NOMO-1 treated with dmso at 0.1 percent for 144 hours (cell line): ENCODE measurements around the gene AKAP9.
A peak's percentile ranks its signal among the peaks of the same experiment; 100 is the strongest.
"Not testable (repeated sequence)": the region's sequence is repeated elsewhere in the genome, so short reads cannot be mapped to it uniquely, and the experiment has no call there.

Experiments used
- DNase-seq: peaks from one replicate; lab custom pipeline; 2025; ENCODE audit not compliant: unreplicated experiment; lab: John Stamatoyannopoulos, UW

AKAP9 gene

DNA sequence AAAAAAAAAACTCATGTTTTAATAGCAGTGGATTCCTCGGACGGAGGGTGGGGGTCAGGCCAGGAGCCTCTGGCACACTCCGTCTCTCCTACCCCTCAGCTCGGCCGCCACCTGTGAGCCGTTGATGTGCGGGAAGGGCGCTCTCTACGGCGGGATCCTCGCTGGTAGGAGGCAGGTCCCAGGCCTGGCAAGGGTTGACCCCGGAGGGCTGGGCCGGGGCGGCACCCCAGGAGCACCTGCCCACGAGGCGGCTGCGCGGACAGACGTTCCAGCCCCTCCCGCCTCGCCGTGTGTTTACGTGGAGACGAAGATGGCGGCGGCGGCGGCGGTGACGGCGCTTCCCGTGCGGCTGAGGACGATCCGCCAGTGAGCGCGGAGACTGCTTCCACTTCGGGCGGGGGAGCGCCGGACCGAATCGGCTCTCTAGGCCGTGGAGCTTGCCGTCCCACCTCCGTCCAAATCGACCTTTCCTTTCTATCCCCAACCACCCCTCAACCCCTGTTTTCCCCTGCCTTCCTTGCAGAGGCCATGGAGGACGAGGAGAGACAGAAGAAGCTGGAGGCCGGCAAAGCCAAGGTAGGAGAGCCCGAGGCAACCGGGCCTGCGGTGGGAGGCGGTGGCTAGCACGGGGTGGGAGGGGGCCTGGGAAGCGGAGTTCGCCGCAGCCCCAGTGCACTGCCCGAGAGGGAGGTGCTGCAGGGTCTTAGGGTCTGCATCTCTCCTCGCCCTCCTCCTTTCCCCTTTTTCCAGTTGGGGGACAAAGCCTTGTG is at the start of gene AKAP9:
Gene AKAP9, plus strand, starts transcription at position 291 of the 770 bp plus-strand sequence. Its CDS starts 238 bp downstream, at position 529.
- peak; percentile 96 for DNase-seq

DNA sequence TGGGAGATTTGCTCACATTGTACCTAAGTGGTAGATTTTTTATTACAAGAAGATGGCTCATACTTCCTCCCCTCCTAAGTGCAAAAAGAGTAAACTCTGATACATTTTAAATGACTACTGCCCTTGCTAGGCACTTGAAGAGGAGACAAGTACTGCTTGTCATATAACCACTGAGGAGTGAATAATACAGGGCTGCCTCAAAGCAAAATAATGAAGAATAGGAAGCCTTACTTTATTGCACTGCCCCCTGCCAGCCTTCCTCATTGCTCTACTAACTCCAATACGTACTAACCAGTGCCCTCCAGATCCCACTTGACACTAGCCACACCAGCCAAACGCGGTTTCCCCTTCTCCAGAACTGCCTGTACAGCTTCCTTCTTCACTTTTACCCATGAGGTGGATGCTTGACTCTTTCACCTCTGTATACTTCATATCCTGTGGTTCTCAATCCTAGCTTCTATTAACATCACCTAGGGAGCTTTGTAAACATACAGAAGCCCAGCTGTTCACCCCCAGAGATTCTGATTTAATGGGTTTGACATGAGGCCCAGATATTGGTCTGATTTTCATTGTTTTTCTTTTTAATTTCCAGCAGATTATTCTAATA is 48.5 kb upstream of the AKAP9 start:
- no peak for DNase-seq

DNA sequence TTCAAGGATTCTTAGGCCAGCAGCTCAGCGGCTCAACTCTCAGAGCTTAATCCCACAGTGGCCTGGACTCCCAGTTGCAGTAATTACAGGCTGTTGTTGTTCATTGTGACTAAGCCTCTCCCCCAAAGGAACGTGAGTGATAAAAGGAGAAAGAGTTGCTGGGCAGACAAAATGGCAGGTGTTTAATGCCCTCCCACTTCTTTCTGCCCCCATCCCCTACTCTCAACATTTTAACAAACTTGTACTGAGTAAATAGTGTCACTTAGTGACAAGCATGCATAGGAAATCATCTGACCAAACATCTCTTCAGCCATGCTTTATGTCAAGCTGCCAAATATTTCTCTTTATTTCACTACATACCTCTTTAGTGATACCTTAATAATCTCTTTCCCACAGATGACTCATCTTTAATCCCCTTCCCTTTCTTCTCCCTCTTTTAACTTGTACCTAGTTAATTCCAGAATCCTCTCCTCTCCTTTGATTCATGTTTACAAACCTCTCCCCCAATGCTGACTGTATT is 47.8 kb upstream of the AKAP9 start:
- DNase-seq = no peak

DNA sequence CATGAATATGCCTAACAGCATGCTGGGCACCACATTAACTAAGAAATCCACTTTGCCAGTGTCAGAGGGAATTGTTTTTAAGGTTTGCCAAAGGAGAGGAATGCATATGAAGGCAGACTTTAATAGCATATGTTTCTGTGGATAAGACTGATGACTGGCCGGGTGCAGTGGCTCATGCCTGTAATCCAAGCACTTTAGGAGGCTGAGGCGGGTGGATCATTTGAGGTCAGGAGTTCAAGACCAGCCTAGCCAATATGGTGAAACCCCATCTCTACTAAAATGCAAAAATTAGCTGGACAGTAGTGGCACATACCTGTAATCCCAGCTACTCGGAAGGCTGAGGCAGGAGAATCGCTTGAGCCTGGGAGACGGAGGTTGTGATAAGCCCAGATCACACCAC is 47.0 kb upstream of the AKAP9 start:
- DNase-seq = not testable (repeated sequence)

DNA sequence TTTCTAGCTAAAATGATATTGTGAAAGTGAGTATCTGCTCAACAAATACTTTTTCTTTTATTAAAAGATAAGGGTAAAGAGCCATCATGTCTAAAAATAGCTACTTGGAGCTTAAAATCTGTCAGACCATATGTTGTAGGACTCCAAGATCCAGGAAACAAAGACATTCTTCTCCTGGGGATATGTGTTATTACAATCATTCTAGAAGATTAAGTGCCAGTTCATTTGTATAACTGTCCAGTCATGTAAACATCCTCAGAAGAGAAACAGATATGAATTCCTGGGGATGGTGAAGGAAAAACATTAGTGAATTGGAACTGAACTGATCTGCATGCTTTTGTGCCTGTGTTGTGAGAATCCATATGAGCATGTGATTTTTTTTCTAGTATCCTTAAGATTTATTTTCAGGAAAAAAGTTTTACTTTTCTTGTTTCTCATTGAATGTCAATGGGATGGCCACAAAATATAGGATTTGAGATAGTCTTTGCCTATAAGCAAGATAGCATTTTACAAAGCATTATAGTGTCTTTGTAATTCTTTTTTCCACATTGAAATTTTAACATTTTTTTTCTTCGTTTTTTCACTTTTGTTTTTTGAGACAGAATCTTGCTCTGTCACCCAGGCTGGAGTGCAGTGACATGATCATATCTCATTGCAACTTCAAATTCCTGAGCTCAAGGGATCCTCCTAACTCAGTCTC is 45.7 kb upstream of the AKAP9 start:
- no peak for DNase-seq

DNA sequence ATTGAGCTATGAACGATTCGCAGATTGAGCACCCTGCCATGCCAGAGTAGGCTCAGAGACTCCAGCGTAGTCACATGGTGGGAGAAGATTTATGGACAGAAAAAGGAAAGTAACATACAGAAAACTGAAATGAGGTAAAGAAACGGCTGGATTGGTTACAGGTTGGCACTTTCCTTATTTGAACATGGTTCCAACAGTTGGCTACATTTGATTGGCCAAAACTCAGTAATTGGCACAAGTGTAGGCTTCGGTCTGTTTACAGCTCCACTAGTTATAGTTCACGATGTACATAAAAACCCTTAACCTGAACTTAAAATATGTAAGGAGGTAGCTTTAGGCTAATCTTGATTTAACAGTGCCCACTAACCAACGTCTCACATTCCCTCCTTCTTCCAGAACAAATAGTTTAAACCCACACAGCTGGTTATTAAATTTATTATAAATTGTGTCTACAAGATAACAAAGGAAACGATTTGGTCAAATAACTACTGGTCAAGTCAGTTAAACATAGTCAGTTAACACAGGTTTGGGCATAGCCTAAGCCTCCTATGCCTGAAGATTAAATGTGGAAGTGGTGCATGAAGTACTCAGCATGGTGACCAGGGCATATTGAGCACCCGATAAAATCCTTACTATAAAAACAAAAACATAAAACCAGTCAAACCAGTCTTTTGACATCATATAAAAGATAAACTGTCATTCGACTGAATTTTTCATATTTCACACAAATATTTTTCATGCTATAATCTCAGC is 42.2 kb upstream of the AKAP9 start:
- no peak for DNase-seq

DNA sequence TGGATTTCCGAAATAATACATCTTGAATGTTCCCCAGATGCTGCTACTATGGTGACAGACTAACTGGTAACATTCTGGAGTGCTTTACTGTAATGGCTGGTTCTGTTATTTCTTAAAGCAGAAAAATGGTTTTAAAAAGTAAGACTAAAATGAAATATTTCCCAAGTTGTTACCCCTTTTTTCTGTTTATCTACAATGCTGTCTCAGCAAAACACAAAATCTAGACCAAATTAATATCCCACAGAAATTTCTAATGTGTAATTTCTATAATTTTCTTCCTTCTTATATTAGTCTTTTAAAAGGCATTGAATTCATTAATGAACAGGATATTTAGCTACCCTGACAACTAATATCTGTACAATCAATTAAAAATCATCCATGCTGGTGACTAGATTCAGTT is 41.1 kb upstream of the AKAP9 start:
- DNase-seq = no peak

DNA sequence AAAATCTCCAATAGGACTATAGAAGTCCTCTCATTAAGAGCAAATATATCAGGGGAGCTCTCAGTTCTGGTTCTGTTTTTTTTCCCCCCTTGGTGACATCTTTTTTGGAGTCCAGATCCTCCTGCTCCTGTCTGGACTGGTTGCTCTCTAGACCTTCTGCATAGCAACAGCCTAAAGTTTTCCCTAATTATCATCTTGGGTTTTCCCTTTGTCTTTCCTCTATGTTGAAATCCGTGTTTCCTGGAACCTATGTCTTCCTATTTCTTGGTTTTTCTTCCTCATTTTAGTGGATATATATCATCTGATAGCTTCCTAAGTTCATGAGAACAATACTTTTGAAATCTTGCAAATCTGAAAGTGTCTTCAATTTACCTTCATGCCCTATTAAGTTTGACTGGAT is 30.5 kb upstream of the AKAP9 start:
- no peak for DNase-seq

DNA sequence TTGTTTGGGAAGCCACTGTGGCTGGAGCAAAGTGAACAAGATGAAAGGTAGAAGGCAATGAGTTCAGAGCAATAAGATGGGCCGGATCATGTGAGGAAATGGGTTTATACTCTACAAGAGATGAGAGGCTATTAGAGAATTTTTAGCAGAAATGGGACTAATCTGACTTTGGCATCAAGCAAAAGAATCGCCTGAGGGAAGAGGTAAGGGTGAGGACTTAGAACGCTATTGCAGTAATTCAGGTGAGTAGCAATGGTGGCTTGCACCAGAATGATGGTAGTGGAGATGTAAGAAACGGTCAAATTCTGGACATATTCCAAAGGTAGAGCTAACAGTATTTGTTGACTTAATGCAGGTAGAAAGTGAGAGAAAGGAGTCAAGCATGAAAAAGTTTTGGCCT is 29.5 kb upstream of the AKAP9 start:
- no peak for DNase-seq

DNA sequence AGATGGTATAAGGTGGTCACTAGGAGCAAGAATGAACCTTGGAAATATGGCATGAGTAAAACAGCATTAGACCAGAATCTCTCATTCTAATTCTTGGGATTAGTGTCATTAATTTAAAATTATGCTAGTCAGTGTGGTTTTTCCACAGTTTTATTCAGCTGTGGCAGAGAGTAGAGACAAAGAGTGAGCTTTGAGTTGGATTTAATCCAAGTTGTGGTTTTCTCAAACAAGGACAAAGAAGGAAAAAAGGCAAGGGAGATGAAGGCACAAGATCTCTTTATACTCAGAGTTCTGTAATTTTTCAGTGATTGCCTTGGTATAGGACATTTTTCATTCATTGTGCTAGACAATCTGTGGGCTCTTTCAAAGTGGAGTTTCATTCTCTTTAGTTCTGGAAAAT is 28.2 kb upstream of the AKAP9 start:
- no peak for DNase-seq

DNA sequence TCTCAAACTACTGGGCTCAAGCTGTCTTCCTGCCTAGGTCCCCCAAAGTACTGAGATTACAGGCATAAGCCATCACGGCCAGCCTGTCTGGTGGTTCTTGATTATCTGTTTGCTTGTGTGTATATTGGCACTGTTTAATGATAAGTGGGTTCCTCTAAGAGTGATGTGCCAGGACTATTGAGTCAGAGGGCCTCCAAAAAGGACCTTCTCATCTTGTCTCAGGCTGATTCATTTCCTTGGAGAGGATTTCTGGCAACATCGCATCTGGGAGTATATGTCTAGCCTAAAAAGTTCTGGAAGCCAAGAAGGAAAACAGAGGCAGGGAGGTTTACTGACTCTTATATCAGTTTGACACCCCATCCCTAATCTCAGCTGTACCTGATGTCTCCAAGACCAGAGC is 27.1 kb upstream of the AKAP9 start:
- DNase-seq = no peak

DNA sequence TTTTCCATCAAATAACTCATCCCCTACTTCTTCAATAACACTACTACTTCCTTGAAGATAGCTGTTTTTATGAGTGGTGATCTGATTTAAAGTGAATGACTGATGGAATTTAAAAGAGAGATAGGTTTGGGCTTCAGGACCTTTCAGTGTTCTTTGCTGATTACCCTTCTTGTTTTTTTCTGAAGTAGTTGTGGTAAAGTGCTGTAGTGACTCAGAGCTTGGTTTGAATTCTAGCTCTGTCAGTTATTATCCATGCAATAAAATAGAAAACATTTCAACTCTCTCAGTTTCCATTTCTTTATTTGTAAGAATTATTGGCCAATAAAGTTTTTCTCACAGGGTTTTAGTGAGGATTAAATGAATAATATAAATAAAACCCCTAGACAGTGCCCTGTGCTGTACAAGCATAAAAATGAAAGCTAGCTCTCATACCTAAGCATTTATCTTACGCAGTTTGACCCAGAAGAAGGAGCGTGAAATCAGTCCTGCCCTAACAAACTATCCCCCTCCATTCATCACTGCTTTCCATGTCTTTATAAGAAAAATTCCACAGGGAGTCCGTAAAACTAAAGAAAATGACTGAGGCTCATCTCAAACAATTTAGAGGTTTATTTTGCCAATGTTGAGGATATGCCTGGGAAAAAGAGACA is 25.1 kb upstream of the AKAP9 start:
- DNase-seq = no peak

DNA sequence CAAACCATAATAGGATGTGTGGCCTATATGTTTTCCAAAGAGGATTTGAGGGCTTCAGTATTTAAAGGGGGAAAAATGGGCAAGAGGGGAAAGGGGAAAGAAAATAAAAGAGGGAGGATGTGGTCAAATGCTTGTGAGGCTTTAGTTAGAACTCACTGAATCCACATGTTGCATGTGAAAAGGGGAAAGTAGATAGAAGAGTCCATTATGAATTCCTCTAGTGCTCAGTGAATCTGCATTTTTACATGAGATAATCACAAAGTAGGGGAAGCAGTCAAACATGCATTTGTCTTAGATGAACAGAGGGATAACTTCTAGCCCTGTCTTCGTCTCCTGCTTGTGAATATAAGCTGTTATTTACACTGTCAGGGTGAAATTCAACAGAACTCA is 24.6 kb upstream of the AKAP9 start:
- no peak for DNase-seq

DNA sequence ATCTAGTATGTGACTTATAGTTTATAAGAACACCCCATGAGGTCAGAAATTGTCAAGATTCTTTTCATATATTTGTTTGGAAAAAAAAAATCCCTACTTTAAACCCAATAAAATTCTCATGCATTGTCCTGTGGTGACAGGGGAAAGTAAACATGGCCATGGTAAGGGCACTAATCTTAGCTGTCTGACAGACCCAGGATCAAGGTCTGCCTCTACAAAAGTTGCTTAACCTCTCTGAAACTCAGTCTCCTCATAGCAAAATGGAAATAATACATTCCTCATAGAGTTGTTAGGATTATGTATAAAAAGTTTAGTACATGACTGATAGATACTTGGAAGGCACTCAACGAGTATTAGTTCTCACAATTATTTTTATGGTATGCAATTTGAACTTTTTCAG is 22.3 kb upstream of the AKAP9 start:
- DNase-seq = no peak

DNA sequence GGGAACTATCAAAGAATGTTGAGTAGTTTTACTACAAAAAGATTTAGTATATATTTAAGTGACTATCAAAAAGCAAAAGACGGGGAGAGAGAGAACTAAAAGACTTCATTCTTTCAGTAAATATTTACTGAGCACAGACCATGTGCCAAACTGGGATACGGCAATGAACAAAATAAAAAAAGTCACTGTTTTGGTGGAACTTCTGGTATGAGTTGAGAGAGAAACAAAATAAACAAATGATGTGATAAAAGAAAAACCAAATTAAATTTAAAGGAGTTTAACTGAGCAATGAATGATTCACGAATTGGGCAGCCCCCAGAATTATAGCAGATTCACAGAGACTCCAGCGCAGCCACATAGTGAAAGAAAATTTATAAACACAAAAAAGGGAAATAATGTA is 17.8 kb upstream of the AKAP9 start:
- DNase-seq = no peak

DNA sequence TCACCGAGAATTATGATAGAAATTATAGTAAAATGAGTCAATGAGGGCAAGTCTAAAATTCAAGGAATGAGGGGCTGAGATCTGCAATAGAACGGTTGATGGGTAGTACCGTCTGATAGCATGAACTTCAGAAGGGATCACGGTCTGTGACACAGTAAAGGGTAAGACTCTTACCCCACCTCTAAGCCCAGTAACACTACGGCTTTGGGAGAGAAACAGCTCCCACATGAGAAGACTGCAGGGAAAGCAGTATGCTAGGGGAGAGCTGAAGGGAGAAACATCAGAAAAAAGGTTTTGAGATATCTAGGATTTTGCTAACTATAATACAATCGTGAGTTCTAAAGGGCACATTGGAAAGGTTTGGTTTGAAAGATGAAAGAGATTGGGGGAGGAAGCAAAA is 12.8 kb upstream of the AKAP9 start:
- no peak for DNase-seq

DNA sequence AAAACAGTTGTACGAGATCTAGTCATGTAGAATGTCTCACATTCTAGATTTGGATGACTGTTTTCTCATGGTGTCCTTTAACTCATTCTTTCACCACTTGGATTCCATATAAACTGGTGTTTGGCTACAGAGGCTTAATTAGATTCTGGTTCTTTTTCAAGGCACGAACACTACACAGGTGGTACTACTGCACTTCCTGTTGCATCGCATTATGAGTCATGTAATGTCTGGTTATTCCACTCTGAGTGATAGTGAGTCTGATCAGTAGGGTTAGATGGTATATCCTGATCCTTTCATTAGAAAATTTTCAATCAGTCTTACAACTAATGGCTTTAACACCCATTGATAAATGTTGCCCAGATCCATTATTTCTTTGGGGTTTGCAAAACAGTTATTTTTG is 11.2 kb upstream of the AKAP9 start:
- no peak for DNase-seq

DNA sequence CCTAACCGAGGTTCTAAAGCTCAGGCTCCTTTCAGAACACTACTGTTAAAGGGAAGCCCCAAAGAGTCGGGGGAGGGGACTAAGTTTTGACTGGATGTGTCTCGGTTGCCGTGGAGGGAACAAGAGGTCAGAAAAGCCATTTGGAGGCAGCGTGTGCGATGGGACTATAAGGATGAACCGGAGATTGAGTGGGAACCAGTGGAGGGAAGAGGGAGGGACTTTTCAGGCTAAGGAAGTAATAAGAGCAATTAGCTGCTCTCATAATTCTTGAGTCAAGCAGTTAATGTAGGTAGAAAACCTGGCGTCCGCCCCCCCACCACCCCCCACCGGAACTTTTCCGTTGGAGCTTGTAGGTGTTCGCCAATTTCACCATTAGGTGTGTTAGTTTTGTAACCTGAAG is 491 bp upstream of the AKAP9 start:
- peak; percentile 84 for DNase-seq

DNA sequence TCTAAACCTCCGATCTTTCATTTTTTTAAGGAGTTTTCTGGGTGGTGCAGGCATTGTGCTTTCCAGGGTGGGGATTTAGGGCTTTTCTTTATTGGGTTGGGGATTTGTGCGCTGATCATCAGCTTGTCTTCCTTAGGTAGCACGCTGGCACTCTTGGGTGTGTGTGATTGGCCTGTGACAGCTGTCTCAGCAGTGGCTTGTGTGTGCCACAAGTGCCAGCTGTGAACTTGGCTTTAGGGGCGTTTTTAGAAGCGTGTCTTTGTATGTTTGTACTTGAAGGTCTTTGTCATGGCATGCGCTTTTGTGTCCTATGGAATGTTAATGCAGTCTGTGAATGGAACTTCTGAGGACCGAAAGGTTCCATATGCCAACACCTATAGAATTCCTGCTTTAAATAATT is 788 bp downstream of the AKAP9 start:
- DNase-seq = peak; percentile 44

DNA sequence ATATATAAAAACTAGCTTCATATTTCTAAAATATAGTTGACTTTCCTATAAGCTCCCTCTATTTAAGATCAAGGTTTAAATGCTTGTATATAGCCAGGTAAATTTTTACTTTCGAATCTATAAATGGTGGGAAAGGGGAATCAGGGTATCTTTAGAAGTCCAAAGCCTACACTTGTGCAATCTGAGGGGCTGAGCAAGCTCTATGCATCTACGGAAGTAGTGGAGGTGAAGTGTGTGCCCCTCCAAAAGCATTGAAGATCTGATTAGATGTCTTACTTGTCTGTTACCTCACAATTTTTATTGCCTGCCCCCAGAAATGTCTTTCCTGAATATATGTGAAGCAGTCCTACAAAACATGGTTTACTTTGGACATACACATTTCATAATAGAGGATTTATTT is 1.6 kb downstream of the AKAP9 start:
- DNase-seq = no peak

DNA sequence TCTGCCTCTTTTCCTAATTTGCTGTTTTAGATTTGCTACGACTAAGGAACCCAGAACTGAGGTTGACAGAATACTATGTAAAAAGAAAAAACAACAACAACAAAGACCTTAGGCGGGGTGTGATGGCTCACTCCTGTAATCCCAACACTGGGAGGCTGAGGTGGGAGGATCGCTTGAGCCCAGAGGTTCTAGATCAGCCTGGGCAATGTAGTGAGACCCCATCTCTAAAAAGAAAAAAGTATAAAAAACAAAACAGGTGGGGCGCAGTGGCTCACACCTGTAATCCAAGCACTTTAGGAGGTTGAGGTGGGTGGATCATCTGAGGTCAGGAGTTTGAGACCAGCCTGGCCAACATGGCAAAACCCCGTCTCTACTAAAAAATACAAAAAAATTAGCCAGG is 4.3 kb downstream of the AKAP9 start:
- not testable (repeated sequence) for DNase-seq
